DND-41 (cell line): Measurements from ENCODE around the gene JAK3.

ENCODE experiments used
- ATAC-seq: fragments of 200-7000 bp; cut with Tn5 transposase; 3 replicates; pipeline ENCODE4 v1.9.1; 2021; ENCODE audit warnings: low read depth; ENCODE audit not compliant: insufficient read depth
- DNase-seq: peaks from one replicate; pipeline ENCODE4 v3.0.0-alpha.2; 2020
- H2AFZ ChIP-seq: 2 replicates; pipeline ENCODE4 v1.6.0; 2012; ENCODE audit warnings: low read depth, low read length
- H3K27ac ChIP-seq: 2 replicates; pipeline ENCODE4 v1.5.1; 2012; ENCODE audit warnings: low read length, inconsistent platforms
- H3K27me3 ChIP-seq: fragments of 200-600 bp; sonication (generic); 2 replicates; pipeline ENCODE4 v1.6.0; 2012; ENCODE audit warnings: low read length, mild to moderate bottlenecking, inconsistent platforms; ENCODE audit not compliant: insufficient read depth, poor library complexity
- H3K36me3 ChIP-seq: 2 replicates; pipeline ENCODE4 v1.5.1; 2012; ENCODE audit warnings: low read length, inconsistent platforms; ENCODE audit not compliant: insufficient read depth
- H3K4me1 ChIP-seq: 2 replicates; pipeline ENCODE4 v1.5.1; 2012; ENCODE audit warnings: mild to moderate bottlenecking, low read length; ENCODE audit not compliant: insufficient read depth
- H3K4me2 ChIP-seq: 2 replicates; pipeline ENCODE4 v1.6.0; 2012; ENCODE audit warnings: mild to moderate bottlenecking, moderate library complexity, low read length, inconsistent platforms; ENCODE audit not compliant: insufficient read depth
- H3K4me3 ChIP-seq, 2 experiments: fragments of 200-600 bp in 1 of 2; shearing (Covaris generic) in 1 of 2; 2 replicates each; pipeline ENCODE4 v1.5.1; 2012 to 2016; ENCODE audit warnings: inconsistent platforms in 2 of 2, low read length in 2 of 2, mild to moderate bottlenecking in 2 of 2, low read depth in 1 of 2, moderate library complexity in 1 of 2
- H3K79me2 ChIP-seq: 2 replicates; pipeline ENCODE4 v1.6.0; 2012; ENCODE audit warnings: low read length, inconsistent platforms; ENCODE audit not compliant: insufficient read depth
- H3K9ac ChIP-seq: 2 replicates; pipeline ENCODE4 v1.6.0; 2012; ENCODE audit warnings: low read depth, mild to moderate bottlenecking, inconsistent platforms, low read length, moderate library complexity
- H3K9me3 ChIP-seq: 2 replicates; pipeline ENCODE4 v1.5.1; 2012; ENCODE audit warnings: low read length, moderate library complexity, mild to moderate bottlenecking, inconsistent platforms; ENCODE audit not compliant: insufficient read depth, severe bottlenecking
- H4K20me1 ChIP-seq: 2 replicates; pipeline ENCODE4 v1.6.0; 2012; ENCODE audit warnings: low read length; ENCODE audit not compliant: insufficient read depth
- CTCF ChIP-seq: IDR thresholded peaks from 2 replicates; pipeline ENCODE4 v1.5.1; 2012; ENCODE audit warnings: borderline replicate concordance, low read length, moderate library complexity, mild to moderate bottlenecking; ENCODE audit not compliant: poor library complexity, severe bottlenecking; ENCODE audit errors: extremely low read depth
- EZH2 ChIP-seq: IDR thresholded peaks from 3 replicates; pipeline ENCODE4 v1.6.1; 2012; ENCODE audit warnings: borderline replicate concordance, low read depth, mild to moderate bottlenecking, moderate library complexity, low read length, inconsistent platforms; ENCODE audit not compliant: severe bottlenecking

JAK3 gene

GRCh38 chr19:17830567-17831418, 17.0 kb downstream of the JAK3 start:
- no peak overlapping the region for H3K4me3 ChIP-seq

GRCh38 chr19:17829855-17830566, 17.8 kb downstream of the JAK3 start:
- Histone ChIP-seq H3K27ac (no peak overlapping the region), H2AFZ (no peak overlapping the region), H3K36me3 (0 out of 2 replicates have a peak, but pooled peaks cover 3% of the 10 kb centered on the region), H3K9ac (no peak overlapping the region), H3K27me3 (no peaks in the 10 kb centered on the region), H3K79me2 (no peaks in the 10 kb centered on the region), H3K4me3 (no peak overlapping the region), H3K9me3 (no peaks in the 10 kb centered on the region), H4K20me1 (no peaks in the 10 kb centered on the region), H3K4me1 (no peaks in the 10 kb centered on the region), H3K4me2 (no peak overlapping the region)
- TF ChIP-seq CTCF (no peak), EZH2 (no peak)
- ATAC-seq (no peak), DNase-seq (no peak)

More at GRCh38 chr19:17830567-17831418, 17.0 kb downstream of the JAK3 start:
- Histone ChIP-seq H3K27ac (no peak overlapping the region), H3K36me3 (0 out of 2 replicates have a peak, but pooled peaks cover 3% of the 10 kb centered on the region), H3K27me3 (no peaks in the 10 kb centered on the region), H3K79me2 (no peaks in the 10 kb centered on the region), H3K4me1 (no peaks in the 10 kb centered on the region), H2AFZ (no peak overlapping the region), H4K20me1 (no peaks in the 10 kb centered on the region), H3K4me2 (no peak overlapping the region), H3K9me3 (no peaks in the 10 kb centered on the region), H3K9ac (no peak overlapping the region)
- peak; percentile 61 for ATAC-seq
- TF ChIP-seq CTCF (no peak), EZH2 (no peak)
- peak; percentile 52 for DNase-seq

GRCh38 chr19:17826508-17827056, 21.2 kb downstream of the JAK3 start:
- DNase-seq, result no peak
- no peaks in the 10 kb centered on the region for H3K9me3 ChIP-seq
- H2AFZ ChIP-seq, result no peak overlapping the region
- no peak overlapping the region for H3K9ac ChIP-seq
- no peak overlapping the region for H3K4me3 ChIP-seq
- TF ChIP-seq CTCF, result no peak
- no peak for TF ChIP-seq EZH2
- ATAC-seq, result no peak
- H3K27ac ChIP-seq, result no peak overlapping the region
- no peak overlapping the region for H3K4me2 ChIP-seq
- H4K20me1 ChIP-seq, result no peaks in the 10 kb centered on the region
- H3K79me2 ChIP-seq, result no peaks in the 10 kb centered on the region
- H3K27me3 ChIP-seq, result no peaks in the 10 kb centered on the region
- no peaks in the 10 kb centered on the region for H3K4me1 ChIP-seq
- H3K36me3 ChIP-seq, result 0 out of 2 replicates have a peak, but pooled peaks cover 2% of the 10 kb centered on the region
